Mammary epithelial cell (primary cell): ENCODE data around the gene SPDYC.

Source experiments
- CTCF ChIP-seq, 2 donors: IDR thresholded peaks in 1 of 2; conservative IDR thresholded peaks in 1 of 2; 2 replicates each; pipeline ENCODE4 v1.5.1; 2011 to 2012; ENCODE audit warnings: inconsistent platforms in 2 of 2, low read length in 2 of 2, mild to moderate bottlenecking in 2 of 2, control low read depth in 1 of 2, low read depth in 1 of 2; ENCODE audit not compliant: insufficient read depth in 1 of 2; ENCODE audit errors: extremely low read depth in 1 of 2
- EZH2 ChIP-seq: IDR thresholded peaks from 2 replicates; pipeline ENCODE4 v1.6.1; 2012; ENCODE audit warnings: low read length, inconsistent platforms, borderline replicate concordance

GRCh38 chr11:65207918-65208784, 38.1 kb downstream of the SPDYC start:
- TF ChIP-seq CTCF (conservative IDR thresholded peaks at IDR 0.05 in 1 of 2, IDR thresholded peaks at IDR 0.05 in 1 of 2; ENCODE audit: extremely low read depth in 1 of 2, insufficient read depth in 1 of 2, low read depth in 1 of 2, low read length in 2 of 2) (no peak), EZH2 (no peak)
